22Rv1 (cell line): Measurements from ENCODE around the gene SENP6.

ENCODE experiments used
- H3K27ac ChIP-seq: fragments of 450-650 bp; 2 replicates; pipeline ENCODE4 v1.5.1; 2017
- CTCF ChIP-seq: fragments of 450-650 bp; IDR thresholded peaks from 2 replicates; pipeline ENCODE4 v1.5.1; 2017; ENCODE audit warnings: mild to moderate bottlenecking
- ZFX ChIP-seq: fragments of 450-650 bp; IDR thresholded peaks from 2 replicates; pipeline ENCODE4 v1.6.1; 2017; ENCODE audit warnings: antibody characterized with exemption, borderline replicate concordance

SENP6 gene

GRCh38 chr6:75743971-75744370 is 142.3 kb downstream of the SENP6 start:
- TF ChIP-seq ZFX (no peak), CTCF (no peak)
- H3K27ac ChIP-seq, result peak overlapping the region; percentile 93

- TF ChIP-seq ZFX, result no peak
- no peak for TF ChIP-seq CTCF
- peak overlapping the region; percentile 93 for H3K27ac ChIP-seq
Measured at GRCh38 chr6:75745404-75745803, 143.7 kb downstream of the SENP6 start.

GRCh38 chr6:75746221-75746620 is 144.5 kb downstream of the SENP6 start:
- TF ChIP-seq CTCF (no peak), ZFX (no peak)

GRCh38 chr6:75747152-75747992 is 145.7 kb downstream of the SENP6 start:
- TF ChIP-seq ZFX (no peak), CTCF (no peak)
- peak overlapping the region; percentile 93 for H3K27ac ChIP-seq

More at GRCh38 chr6:75746221-75746620, 144.5 kb downstream of the SENP6 start:
- peak overlapping the region; percentile 93 for H3K27ac ChIP-seq

GRCh38 chr6:75748003-75748742 is 146.5 kb downstream of the SENP6 start:
- TF ChIP-seq ZFX (no peak), CTCF (no peak)
- peak overlapping the region; percentile 93 for H3K27ac ChIP-seq

- H3K27ac ChIP-seq, result peak within 1 kb of the TSS; percentile 93
- peak; percentile 12 for TF ChIP-seq CTCF
- no peak for TF ChIP-seq ZFX
Measured at GRCh38 chr6:75748743-75749538, 147.3 kb downstream of the SENP6 start, which contains the start of gene MYO6. TSS of gene MYO6 (plus strand) at chr6:75749239. CDS start at chr6:75817548, 68,309 bp downstream.
